GM19099 (cell line): ENCODE measurements around the gene C1QL1.

ENCODE experiments used
- POLR2A ChIP-seq: IDR thresholded peaks from 3 replicates; pipeline ENCODE4 v1.6.1; 2011; ENCODE audit warnings: low read depth; ENCODE audit not compliant: insufficient read length; ENCODE audit errors: extremely low read depth

The C1QL1 gene

DNA sequence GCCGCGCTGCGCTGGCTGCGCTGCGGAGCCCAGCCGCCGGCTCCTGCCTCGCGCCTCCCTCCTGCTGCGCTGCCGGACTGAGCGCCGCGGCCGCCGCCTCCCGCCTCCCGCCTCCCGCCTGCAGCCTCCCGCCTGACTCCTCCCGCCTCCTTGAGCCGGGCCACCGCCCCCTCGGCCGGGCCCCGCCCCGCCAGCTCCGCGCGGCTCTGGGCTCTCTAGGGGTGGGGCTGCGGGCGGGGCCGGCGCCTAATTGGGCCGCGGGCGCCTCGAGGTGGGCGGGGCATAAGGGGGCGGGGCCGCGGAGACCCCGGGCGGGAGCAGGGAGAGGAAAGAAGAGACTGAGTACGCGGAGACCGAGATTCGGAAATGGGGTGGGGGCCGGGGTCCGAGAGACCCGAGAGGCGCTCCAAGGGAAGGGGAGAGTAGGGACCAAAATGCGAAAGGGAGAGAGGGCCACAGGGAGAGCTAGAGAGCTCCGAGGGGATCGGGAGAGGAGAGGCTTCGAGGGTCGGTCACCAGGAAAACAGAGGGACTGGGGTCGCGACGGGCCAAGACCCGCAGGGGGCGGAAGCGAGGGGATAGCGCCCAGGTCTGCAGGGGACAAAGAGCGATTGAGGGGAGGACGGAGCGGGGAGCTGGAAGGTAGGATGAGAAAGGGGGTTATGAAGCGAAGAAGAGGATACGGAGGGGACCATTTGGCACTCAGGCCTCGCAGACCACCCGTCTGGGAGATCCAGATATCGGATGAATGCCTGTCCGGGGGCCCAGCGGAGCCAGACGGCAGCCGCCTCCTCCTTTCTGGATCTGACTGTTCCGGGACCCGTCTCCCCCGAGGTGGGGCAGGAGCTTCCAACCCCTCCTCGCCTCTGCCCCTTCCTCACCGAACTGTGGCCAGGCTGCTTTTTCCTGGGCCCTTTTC lies at the start of gene C1QL1:
C1QL1 (minus strand) TSS at position 79 of the 919 bp plus-strand sequence. CDS start 255 bp downstream, outside the sequence.
- no peak for TF ChIP-seq POLR2A

DNA sequence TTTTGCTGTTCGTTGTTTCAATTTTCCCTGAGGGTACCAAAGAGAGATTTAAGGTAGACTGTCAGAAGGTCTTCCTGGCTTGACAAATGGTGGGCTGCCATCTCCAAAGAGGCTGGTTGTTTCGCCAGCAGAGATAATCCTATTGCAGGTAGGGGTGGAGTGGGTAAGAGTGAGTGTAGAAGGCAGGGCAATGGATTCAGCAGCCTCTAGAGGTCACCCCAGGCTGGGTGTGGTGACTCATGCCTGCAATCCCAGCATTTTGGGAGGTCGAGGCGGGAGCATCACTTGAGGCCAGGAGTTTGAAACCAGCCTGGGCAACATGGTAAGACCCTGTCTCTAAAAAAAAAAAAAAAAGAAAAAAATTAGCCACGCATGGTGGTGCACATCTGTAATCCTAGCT lies 48.7 kb upstream of the C1QL1 start:
- no peak for TF ChIP-seq POLR2A

DNA sequence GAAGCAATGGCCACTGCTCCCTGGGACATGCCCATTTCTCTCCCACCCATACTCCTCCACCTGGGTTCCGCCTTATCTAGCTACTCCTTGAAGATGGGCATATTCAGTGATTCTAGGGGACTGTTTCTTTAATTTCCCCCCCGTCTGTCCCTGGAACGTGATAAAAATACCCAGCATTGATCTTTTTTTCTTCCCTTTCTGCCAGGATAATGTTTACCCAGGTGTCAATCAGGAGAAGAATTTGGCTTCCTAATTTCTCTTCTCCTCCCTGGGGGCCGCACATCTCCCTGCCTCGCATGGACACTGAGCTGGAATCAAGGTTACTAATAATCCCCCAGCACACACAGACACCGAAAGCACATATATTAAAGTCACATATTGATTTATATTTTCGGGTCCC lies 48.1 kb upstream of the C1QL1 start:
- TF ChIP-seq POLR2A = no peak

DNA sequence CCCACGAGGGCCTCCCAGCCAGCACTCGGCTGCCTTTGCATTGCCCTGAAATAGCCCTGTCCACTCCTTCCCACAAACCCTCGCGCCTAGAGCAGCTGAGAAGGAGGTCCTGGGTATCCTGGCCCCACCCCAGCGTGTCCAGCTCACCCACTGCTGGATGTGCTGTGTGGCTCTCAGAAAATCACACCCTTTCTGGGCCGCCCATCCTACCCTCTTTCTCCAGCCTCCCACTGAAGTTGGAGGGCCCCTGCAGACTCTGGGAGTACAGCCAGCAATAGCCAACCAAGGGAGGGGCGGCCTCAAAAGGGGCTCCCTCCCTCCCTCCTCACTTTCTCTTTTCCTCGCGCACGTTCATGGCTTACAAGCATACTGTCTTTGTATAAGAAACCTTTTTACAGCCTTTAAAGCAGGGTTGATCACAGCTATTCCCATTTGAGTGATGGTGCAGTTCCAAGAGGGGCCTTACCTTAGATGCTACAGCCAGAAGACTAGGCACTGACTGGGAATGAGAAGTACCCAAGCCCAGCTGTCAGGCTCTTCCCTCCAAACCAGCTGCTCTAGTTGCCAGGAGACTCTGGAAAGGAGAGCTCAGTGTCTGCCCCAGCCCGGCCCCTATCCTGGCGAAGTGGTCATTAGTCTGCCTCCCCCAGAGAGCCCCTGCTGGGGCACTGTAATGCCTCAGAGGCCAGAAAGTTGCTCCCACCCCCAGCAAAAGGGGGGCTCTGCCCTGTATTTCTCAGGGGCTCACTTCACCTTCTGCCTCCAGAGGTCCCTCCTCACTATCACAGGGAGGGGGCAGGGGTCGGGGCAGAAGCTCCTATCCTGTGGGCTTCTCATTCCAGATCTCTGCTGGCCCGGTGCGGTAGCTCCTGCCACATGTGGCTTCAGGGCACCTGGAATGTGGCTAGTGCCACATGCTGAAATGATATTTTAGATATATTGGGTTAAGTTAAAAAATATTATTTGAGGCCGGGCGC lies 45.2 kb upstream of the C1QL1 start:
- no peak for TF ChIP-seq POLR2A

DNA sequence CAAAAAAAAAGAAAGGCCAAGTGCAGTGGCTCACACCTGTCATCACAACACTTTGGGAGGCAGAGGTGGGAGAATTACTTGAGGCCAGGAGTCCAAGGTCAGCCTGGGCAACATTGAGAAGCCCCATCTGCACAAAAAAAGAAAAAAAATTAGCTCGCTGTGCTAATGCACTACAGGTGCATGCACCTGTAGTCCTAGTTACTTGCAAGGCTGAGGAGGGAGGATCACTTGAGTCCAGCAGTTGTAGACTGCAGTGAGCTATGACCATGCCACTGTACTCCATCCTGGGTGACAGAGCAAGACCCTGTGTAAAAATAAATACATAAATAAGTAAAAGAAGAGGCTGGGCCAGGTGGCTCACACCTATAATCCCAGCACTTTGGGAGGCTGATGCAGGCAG lies 43.7 kb upstream of the C1QL1 start:
- TF ChIP-seq POLR2A = no peak

DNA sequence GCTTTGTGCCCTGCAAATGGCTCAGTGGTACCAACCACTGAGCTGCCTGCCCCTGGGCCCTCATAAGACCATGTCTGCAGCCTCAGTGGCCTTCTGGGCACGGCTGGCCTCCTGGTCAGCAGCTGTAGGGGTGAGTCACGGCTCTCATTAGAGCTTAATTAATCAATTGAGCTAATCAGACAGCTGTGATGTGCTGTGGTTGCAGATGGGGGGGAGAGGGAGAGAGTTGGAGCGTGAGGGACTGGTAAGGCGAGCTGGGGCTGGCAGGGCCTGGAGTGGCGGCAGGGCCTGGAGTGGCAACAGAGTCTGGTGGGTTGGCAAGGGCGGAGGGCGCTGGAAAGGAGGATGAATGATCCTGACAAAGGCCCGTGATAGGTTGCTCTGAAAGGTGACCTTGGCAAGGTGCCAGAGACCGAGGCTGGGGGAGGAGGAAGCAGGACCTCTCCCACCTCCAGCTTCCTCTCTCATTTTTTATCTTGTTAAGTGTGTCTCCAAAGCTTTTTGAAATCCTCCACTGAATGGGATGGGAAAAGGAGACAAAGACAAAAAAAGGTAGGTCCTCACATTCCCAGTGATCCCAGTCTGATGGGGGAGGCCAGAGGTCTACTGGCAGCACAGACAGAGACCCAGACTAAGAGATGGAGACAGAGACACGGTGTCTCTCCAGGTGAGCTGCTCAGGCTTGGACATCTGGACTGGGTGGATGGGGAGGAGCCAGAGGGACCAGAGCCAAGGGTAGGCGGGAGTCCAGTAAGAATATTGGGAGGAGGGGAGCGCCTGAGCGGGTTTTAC lies 41.8 kb upstream of the C1QL1 start:
- TF ChIP-seq POLR2A = no peak

DNA sequence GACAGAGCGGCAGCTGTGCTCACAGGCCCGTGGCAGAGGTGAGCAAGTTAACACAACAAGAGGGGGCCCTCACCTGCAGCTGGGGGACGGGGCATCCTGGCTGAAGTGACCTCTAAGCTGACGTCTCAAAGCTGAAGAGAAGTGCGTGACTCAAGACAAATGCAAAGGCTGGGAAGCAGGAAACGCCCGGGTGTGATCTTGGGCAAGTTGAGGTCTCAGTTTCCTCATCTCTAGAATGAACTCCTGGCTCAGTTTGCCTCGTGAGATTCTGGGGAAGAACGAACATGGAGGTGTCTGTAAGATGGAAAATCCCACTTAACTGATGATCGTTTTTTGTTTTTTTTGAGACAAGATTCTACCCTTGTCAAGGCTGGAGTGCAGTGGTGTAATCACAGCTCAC lies 40.1 kb upstream of the C1QL1 start:
- TF ChIP-seq POLR2A = no peak

DNA sequence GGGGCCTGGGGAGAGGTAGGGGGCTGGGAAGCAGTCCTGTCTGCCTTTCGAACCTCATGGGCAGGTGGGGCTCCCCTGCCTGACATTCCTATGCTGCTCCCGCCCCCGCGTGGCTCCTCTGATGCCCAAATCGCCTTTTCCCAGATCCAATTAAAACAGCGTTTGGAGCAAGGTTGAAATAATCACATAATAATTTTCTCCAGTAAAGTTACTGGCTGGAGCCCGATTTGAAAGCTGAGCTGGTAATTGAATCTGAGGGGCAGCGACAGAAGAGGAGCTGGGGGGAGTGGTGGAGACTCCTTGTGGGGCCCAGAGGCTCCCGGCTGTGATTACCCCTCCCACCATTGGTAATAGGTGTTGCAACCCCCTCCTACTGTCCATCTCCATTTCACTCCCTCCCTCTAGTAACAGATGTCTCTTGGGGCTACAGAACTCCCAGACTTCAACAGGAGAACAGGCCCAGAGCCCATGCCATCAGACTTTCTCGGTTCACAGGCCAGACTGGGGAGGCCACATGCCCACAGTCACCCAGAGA lies 38.9 kb upstream of the C1QL1 start:
- no peak for TF ChIP-seq POLR2A

DNA sequence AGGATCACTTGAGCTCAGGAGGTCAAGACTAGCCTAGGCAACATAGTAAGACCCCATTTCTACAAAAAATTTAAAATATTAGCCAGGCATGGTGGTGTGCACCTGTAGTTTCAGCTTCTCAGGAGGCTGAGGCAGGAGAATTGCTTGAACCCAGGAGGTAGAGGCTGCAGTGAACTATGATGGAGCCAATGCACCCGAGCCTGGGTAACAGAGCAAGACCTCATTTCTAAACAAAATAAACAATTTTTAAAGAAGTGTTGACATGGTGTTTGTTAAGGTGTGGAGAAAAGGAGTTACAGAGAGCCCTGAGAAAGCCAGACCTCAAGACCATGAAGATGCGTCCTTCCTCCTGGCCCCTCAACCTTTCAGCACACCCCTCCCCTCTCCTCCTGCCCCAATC lies 37.6 kb upstream of the C1QL1 start:
- no peak for TF ChIP-seq POLR2A

DNA sequence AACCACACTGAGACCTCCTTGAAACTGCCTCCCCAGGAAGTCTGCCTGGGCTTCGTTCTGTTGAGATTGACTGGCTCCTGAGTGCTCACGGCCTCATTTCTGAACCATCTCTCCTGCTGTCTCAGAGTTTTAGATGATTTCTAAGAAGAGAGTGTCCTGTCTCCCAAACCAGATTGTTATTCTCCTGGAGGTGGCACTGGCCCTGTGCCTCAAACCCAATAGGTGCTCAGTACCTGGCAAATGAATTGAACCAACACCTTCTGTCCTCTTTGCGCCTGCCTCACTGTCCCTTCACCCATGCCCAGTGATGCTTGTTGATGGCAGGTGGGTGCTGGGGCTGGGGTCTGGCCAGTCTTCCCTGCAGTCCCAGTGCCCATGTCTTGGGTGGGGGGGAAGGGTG lies 36.3 kb upstream of the C1QL1 start:
- TF ChIP-seq POLR2A = no peak

DNA sequence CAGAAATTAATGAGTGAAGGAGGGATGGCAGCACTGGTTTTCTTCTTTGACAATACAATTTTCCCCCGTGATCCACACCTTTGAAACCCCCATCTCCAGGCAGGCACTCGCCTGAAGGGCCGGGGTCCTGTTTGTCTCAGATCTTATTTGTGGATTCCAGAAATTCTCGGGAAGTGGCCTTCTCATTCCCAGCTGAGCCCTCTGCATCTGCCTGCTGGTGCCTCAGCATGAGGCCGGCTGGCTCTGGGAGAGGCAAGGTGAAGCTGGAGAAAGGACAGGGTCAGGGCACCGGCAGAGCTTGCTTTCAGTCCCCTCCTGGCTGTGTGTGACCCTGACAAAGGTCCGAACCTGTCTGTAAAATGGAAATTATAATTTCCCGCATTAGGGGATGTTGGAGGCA lies 35.8 kb upstream of the C1QL1 start:
- no peak for TF ChIP-seq POLR2A

DNA sequence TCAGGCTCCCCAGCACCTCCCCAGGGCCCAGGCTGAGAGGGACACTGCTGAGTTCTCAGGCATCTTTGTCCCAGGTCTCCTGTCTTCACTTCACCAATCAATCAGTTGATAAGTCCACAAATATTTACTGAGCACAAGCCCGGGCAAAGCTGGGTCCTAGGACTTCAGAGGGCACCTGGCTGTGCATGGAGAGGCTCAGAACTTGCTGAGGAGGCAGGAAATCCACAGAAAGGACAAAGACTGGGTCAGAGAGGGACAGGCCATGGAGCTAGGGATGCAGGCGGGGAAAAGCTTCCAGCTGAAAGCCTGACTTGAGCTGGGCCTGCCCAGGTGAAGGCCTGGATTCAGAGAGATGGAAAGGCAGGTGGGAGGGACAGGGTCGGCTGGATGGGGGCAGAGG lies 33.2 kb upstream of the C1QL1 start:
- TF ChIP-seq POLR2A = no peak

DNA sequence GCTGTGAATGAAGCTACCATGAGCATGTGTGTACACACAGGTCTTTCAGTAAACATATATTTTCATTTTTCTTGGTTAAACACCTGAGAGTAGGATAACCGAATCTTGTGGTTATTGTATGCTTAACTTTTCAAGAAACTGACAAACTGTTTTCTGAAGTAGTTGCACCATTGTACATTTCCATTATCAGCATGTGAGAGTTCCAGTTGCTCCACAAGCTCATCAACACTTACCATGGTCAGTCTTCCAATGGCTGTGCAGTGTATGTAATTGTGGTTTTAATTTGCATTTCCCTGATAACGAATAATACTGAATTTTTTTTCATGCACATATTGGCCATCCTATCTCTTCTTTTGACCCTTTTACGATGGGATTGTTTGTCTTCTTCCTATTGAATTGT lies 31.3 kb upstream of the C1QL1 start:
- TF ChIP-seq POLR2A = no peak

DNA sequence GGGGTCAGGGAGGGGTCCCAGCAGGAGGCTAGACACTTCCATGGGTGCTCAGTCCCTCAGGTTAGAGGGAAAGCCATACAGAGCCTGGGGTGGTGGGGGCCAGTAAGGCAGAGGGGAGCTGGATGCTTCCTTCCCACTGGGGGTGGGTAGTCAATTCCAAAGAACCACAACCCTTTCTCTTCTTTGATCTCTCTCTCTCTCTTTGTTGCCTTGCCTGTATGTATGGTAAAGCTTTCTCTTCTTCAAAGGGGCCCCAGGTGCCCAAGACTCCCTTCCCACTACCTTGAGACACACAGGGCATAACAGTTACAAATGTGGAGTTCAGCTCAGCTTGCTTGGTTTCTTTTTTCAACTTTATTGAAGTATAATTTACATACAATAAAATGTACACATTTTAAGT lies 30.5 kb upstream of the C1QL1 start:
- no peak for TF ChIP-seq POLR2A

DNA sequence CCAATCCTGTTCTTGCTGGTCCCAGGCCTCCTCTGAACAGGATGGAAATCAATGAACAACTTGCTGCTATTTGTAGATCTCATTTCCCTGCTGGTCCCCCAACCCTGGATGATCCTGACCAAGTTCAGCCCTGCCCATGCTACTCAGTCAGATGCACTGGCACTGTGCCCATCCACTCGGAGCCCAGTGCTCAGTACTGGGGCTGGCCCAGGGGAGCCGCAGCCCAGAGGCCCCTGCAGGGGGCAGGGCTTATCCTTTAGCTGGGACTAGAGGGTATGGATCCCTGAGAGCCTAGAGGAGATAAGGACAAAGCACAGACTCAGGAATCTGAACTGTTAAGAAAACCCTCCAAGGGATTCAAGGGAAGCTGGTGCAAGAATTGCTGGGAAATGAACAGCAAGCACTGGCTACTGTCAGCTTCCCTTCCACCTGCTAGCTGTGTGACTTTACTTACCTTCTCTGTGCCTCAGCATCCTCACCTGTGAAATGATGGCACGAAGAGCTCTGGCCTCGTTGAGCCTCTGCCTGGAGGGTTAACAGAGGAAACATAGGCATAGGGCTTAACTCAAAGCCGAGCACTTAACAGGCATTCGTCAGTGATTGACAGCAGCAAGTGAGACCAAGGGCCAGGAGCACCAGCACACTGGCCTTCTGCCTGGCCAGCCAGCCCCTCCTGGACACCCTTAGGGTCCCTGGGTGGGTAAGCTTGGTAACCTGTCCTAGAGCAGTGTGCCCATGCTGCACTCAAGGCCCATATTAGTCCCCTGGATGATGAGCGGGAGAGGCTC lies 29.8 kb upstream of the C1QL1 start:
- TF ChIP-seq POLR2A = no peak

DNA sequence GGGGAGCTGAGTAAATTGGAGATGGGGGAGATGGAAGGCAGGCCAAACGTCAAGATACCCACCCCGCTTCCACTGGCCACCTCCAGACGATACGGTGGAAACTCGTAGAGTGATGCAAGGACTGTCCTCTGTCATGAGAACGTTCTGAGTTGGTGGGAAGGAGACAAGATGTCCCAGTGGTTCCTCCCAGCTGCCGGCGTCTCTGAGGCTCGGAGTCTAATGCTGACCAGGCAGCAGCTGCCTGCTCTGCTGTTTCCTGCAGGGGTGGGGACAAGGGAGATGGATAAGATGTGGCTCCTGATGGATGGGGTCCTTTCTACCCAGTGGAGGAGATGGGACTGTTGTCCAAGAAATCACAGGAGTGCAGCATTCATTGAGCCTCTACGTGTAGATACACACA lies 28.2 kb upstream of the C1QL1 start:
- TF ChIP-seq POLR2A = no peak
